Activated CD8-positive, alpha-beta memory T cell treated with anti-CD3 and anti-CD28 coated beads for 48 hours (primary cell): ENCODE results near the gene ZNF770.

Experiments
- DNase-seq, 3 experiments: peaks; one replicate each; pipeline ENCODE4 v3.0.0-alpha.2; 2020; ENCODE audit warnings: low read depth in 2 of 3, low spot score in 2 of 3

ZNF770 gene, protein sequence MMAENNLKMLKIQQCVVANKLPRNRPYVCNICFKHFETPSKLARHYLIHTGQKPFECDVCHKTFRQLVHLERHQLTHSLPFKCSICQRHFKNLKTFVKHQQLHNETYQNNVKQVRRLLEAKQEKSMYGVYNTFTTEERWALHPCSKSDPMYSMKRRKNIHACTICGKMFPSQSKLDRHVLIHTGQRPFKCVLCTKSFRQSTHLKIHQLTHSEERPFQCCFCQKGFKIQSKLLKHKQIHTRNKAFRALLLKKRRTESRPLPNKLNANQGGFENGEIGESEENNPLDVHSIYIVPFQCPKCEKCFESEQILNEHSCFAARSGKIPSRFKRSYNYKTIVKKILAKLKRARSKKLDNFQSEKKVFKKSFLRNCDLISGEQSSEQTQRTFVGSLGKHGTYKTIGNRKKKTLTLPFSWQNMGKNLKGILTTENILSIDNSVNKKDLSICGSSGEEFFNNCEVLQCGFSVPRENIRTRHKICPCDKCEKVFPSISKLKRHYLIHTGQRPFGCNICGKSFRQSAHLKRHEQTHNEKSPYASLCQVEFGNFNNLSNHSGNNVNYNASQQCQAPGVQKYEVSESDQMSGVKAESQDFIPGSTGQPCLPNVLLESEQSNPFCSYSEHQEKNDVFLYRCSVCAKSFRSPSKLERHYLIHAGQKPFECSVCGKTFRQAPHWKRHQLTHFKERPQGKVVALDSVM

GRCh38 chr15:34988027-34988902, at the start of gene ZNF770:
ZNF770 (minus strand) TSS chr15:34988287; CDS start chr15:34983434, 4,853 bp downstream.
- peak; percentile 69 to 77 (median 71) for DNase-seq

GRCh38 chr15:35028235-35028984, 40.3 kb upstream of the ZNF770 start:
- no peak for DNase-seq

GRCh38 chr15:35023804-35024203, 35.7 kb upstream of the ZNF770 start:
- DNase-seq: no peak

- DNase-seq: no peak
Observed at GRCh38 chr15:35020974-35021373, 32.9 kb upstream of the ZNF770 start.

- DNase-seq: no peak
Observed at GRCh38 chr15:35019404-35020327, 31.6 kb upstream of the ZNF770 start.

- DNase-seq: no peak
Observed at GRCh38 chr15:35014241-35014640, 26.2 kb upstream of the ZNF770 start.

GRCh38 chr15:35013370-35013769, 25.3 kb upstream of the ZNF770 start:
- DNase-seq: no peak

GRCh38 chr15:35007397-35007796, 19.3 kb upstream of the ZNF770 start:
- no peak for DNase-seq

GRCh38 chr15:35005933-35006332, 17.8 kb upstream of the ZNF770 start:
- no peak for DNase-seq

GRCh38 chr15:35003928-35004327, 15.8 kb upstream of the ZNF770 start:
- no peak for DNase-seq

- no peak for DNase-seq
Observed at GRCh38 chr15:35000511-35000910, 12.4 kb upstream of the ZNF770 start.

DNA sequence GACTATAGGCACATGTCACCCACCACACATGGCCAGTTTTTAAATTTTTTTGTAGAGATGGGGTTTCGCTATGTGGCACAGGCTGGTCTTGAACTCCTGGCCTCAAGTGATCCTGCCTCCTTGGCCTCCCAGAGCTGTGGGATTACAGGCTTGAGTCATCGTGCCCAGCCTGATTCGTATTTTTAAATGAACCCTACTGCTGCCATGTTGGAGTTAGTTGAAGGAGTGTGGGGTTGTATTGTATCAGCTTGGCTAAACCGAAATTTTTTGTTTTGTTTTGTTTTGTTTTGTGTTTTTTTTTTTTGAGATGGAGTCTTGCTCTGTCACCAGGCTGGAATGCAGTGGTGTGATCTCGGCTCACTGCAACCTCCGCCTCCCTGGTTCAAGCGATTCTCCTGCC, 11.8 kb upstream of the ZNF770 start:
- DNase-seq: no peak

GRCh38 chr15:34994925-34995324, 6.8 kb upstream of the ZNF770 start:
- no peak for DNase-seq

- DNase-seq: no peak
Observed at GRCh38 chr15:34993877-34994276, 5.8 kb upstream of the ZNF770 start.

GRCh38 chr15:34993412-34993811, 5.3 kb upstream of the ZNF770 start:
- DNase-seq: no peak

- DNase-seq: no peak
Observed at GRCh38 chr15:34987609-34988026, 469 bp downstream of the ZNF770 start.

GRCh38 chr15:34986771-34987480, 1.2 kb downstream of the ZNF770 start:
- no peak for DNase-seq

DNA sequence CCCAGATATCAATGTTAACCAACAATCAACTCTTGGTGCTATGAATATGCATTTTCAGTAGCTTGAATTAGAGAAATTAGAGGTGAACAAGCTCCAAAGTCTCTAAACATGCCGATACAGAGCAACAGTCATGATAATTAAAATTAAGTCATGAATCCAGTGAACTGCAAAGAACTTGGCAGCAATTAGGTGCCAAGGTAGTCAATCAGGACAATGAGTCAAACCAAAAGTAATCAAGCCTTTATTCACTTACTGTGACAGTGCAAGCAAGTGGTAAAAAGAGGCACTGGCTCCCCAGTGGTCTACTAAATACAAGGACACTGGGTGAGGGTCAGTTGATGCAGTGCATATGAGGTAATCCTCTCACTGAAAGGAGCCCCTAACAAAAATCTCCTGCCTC, 1.8 kb downstream of the ZNF770 start:
- no peak for DNase-seq
